GM10266 (cell line): ENCODE data around the gene YLPM1.

Experiments
- DNase-seq: peaks from one replicate; pipeline ENCODE4 v3.0.0; 2012; ENCODE audit errors: extremely low spot score
- TF ChIP-seq, protein P1 (sequence below): IDR thresholded peaks from 2 replicates; pipeline ENCODE4 v1.5.1; 2012; ENCODE audit warnings: mild to moderate bottlenecking, low read depth; ENCODE audit not compliant: control insufficient read depth, insufficient read depth; ENCODE audit errors: missing control alignments

The YLPM1 gene

GRCh38 chr14:74763803-74764531 is 851 bp downstream of the YLPM1 start:
- DNase-seq = no peak
- TF ChIP-seq, protein P1, sequence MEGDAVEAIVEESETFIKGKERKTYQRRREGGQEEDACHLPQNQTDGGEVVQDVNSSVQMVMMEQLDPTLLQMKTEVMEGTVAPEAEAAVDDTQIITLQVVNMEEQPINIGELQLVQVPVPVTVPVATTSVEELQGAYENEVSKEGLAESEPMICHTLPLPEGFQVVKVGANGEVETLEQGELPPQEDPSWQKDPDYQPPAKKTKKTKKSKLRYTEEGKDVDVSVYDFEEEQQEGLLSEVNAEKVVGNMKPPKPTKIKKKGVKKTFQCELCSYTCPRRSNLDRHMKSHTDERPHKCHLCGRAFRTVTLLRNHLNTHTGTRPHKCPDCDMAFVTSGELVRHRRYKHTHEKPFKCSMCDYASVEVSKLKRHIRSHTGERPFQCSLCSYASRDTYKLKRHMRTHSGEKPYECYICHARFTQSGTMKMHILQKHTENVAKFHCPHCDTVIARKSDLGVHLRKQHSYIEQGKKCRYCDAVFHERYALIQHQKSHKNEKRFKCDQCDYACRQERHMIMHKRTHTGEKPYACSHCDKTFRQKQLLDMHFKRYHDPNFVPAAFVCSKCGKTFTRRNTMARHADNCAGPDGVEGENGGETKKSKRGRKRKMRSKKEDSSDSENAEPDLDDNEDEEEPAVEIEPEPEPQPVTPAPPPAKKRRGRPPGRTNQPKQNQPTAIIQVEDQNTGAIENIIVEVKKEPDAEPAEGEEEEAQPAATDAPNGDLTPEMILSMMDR = no peak

- DNase-seq = no peak
- TF ChIP-seq, protein P1 = no peak
Observed at GRCh38 chr14:74765721-74766120, 2.6 kb downstream of the YLPM1 start.

- TF ChIP-seq, protein P1 = no peak
- DNase-seq = no peak
Observed at GRCh38 chr14:74771399-74771798, 8.3 kb downstream of the YLPM1 start.

- TF ChIP-seq, protein P1 = no peak
- no peak for DNase-seq
Observed at GRCh38 chr14:74784634-74785033, 21.5 kb downstream of the YLPM1 start.

DNA sequence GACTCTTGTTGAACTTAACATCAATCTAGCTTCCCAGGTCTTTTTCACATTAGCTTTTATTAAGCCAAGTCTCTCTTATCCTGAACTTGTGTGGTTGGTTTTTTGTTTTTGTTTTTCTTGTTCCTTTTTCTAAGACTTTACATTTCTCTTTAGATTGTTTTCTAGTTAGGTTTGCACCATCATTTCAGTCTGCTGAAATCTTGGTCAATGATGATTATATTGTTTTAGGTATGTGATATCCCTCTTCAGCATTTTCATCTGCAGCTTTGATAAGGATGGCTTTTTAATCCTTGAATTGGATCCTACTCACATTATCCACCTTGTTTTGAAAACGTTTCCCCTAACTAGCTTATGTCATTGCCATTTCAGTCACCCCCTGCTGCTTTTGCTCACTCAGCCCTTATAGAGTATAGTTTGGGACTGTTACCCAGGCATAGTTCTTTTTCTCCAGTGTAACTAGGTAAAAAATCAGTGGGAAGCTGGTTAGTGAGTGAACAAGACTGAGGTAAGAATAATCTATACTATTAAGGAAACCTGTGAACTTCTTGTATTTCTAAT is 22.0 kb downstream of the YLPM1 start:
- TF ChIP-seq, protein P1 = no peak
- DNase-seq = no peak

DNA sequence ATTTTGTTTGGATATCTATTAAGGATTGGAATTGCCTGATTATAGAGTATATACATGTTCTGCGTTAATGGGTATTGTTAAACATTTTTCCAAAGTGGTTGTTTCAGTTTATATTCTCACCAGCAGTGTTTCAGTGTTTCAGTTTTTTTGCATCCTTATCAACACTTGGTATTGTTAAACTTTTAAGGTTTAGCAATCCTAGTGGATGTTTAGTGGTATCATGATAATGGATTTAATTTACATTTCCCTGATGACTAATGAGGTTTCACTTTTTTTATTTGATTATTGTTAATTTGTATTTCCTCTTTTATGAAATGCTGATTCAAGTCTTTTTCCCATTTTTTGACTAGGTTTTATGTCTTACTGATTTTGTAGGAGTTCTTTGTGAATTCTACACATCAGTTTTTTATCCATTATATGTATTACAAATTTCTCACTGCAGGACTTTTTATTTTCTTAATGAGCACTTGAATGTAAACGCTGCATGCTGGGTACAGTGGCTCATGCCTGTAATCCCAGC is 23.7 kb downstream of the YLPM1 start:
- TF ChIP-seq, protein P1 = no peak
- no peak for DNase-seq
